Loucy (cell line): Measurements from ENCODE around the gene KDM5B.

Experiments
- H2AFZ ChIP-seq: fragments of 200-600 bp; sonication (generic); 2 replicates; pipeline ENCODE4 v1.6.0; 2016; ENCODE audit warnings: antibody characterized with exemption, mild to moderate bottlenecking, low read length, moderate library complexity
- H3F3A ChIP-seq: fragments of 200-600 bp; 2 replicates; pipeline ENCODE4 v1.6.0; 2016; ENCODE audit warnings: antibody characterized with exemption, low read depth, mild to moderate bottlenecking
- H3K27me3 ChIP-seq: fragments of 200-600 bp; sonication (generic); 2 replicates; pipeline ENCODE4 v1.6.1; 2014; ENCODE audit warnings: low read length, mild to moderate bottlenecking; ENCODE audit not compliant: insufficient read depth, poor library complexity, severe bottlenecking
- H3K36me3 ChIP-seq: fragments of 200-600 bp; sonication (generic); 2 replicates; pipeline ENCODE4 v1.6.1; 2016; ENCODE audit warnings: low read length; ENCODE audit not compliant: insufficient read depth
- H3K4me1 ChIP-seq: fragments of 200-600 bp; sonication (generic); 2 replicates; pipeline ENCODE4 v1.5.1; 2014; ENCODE audit warnings: low read length, mild to moderate bottlenecking; ENCODE audit not compliant: insufficient read depth, poor library complexity, severe bottlenecking
- H3K4me2 ChIP-seq: fragments of 200-600 bp; sonication (generic); 2 replicates; pipeline ENCODE4 v1.6.0; 2014; ENCODE audit warnings: antibody characterized with exemption, low read length, low read depth, mild to moderate bottlenecking; ENCODE audit not compliant: poor library complexity, severe bottlenecking
- H3K4me3 ChIP-seq: fragments of 200-600 bp; sonication (generic); 2 replicates; pipeline ENCODE4 v1.5.1; 2014; ENCODE audit warnings: low read length, mild to moderate bottlenecking, mixed read lengths; ENCODE audit not compliant: poor library complexity, severe bottlenecking
- H3K79me2 ChIP-seq: fragments of 200-600 bp; sonication (generic); 2 replicates; pipeline ENCODE4 v1.6.1; 2014; ENCODE audit warnings: low read length; ENCODE audit not compliant: insufficient read depth
- H3K9ac ChIP-seq: fragments of 200-600 bp; sonication (generic); 2 replicates; pipeline ENCODE4 v1.6.0; 2014; ENCODE audit warnings: mild to moderate bottlenecking, low read depth, low read length, moderate library complexity; ENCODE audit not compliant: poor library complexity, severe bottlenecking
- H3K9me2 ChIP-seq: fragments of 200-600 bp; sonication (generic); replicated peaks from 2 replicates; pipeline ENCODE4 v1.6.1; 2016; ENCODE audit warnings: low read depth, low read length, mixed read lengths
- H3K9me3 ChIP-seq: fragments of 200-600 bp; sonication (generic); 2 replicates; pipeline ENCODE4 v1.6.1; 2014; ENCODE audit warnings: mild to moderate bottlenecking, antibody characterized with exemption, low read length, low read depth; ENCODE audit not compliant: insufficient read depth
- H4K20me1 ChIP-seq: fragments of 200-600 bp; sonication (generic); 2 replicates; pipeline ENCODE4 v1.6.0; 2014; ENCODE audit warnings: antibody characterized with exemption, low read length, mild to moderate bottlenecking; ENCODE audit not compliant: insufficient read depth, poor library complexity, severe bottlenecking
- CTCF ChIP-seq: fragments of 200-600 bp; sonication (generic); conservative IDR thresholded peaks from 2 replicates; pipeline ENCODE4 v1.5.1; 2014; ENCODE audit warnings: mild to moderate bottlenecking, antibody characterized with exemption, low read length
- EZH2phosphoT487 ChIP-seq: fragments of 200-600 bp; IDR thresholded peaks from 2 replicates; pipeline ENCODE4 v1.6.1; 2018; ENCODE audit warnings: antibody characterized with exemption, mild to moderate bottlenecking, moderate library complexity, borderline replicate concordance

KDM5B gene

DNA sequence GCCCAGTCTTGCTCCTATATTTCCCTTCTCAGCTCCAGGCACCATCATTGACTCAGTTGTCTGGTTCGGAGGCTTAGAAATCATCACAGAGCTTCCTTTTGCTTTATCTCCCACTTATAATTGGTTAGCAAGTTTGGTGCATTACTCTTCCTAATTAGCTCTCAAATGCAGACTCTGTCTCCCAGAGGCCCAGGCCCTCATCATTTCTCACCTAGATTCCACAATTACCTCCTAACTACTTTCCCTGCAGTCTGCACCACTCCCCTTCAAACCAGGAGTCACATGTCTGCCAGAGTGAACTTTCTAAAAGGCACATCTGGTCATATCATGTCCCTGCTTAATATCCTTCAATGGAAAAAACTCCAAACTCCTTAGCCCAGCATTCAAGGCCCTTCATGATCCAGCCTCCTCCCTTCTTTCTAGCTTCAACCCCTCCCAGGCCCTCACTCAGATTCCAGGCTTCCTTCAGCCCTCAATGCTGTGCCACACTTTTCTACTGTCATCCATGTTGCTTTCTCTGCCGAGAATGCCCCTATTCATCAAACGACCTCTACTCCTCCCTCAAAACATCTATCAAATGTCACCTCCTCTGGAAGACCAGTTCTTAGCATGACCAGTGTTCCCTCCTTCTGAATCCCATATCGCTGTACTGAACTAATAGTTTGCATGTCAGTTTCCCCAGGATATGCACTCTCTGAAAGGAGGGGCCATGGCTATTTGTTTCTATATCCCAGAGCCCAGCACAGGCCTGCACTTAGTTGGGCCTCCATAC, 128.6 kb downstream of the KDM5B start:
- H3K4me2 ChIP-seq, result no peak overlapping the region

DNA sequence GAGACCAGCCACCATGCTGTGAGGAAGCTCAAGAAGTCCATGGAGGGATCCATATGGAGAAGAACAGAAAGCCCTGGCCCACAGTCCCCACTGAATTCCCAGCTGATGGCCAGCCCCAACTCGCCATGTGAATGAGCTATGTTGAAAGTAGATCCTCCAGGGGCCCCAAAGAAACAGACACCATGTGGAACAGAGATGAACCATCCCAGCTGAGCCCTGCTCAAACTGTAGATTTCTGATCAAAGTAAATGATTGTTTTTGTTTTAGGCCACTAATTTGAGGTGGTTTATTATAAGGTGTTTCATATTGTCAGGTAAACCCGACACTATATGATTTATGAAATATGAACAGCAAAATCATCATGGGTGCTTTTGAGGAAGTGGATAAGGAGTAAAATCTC, 130.8 kb downstream of the KDM5B start:
- no peaks in the 10 kb centered on the region for H3K27me3 ChIP-seq
- no peaks in the 10 kb centered on the region for H3K9me2 ChIP-seq
- TF ChIP-seq EZH2phosphoT487 (no peak), CTCF (no peak)
- no peak overlapping the region for H3K4me2 ChIP-seq
- H3K36me3 ChIP-seq, result no peaks in the 10 kb centered on the region
- H3K4me1 ChIP-seq, result no peaks in the 10 kb centered on the region
- H3K9me3 ChIP-seq, result no peaks in the 10 kb centered on the region
- H4K20me1 ChIP-seq, result no peaks in the 10 kb centered on the region
- no peak overlapping the region for H3K9ac ChIP-seq
- no peak overlapping the region for H2AFZ ChIP-seq
- no peaks in the 10 kb centered on the region for H3F3A ChIP-seq
- H3K4me3 ChIP-seq, result no peak overlapping the region
- H3K79me2 ChIP-seq, result no peaks in the 10 kb centered on the region

More for the DNA sequence above, 128.6 kb downstream of the KDM5B start:
- no peaks in the 10 kb centered on the region for H4K20me1 ChIP-seq
- no peaks in the 10 kb centered on the region for H3K9me2 ChIP-seq
- no peaks in the 10 kb centered on the region for H3K9me3 ChIP-seq
- no peak overlapping the region for H2AFZ ChIP-seq
- H3K9ac ChIP-seq, result no peak overlapping the region
- no peaks in the 10 kb centered on the region for H3K4me1 ChIP-seq
- no peaks in the 10 kb centered on the region for H3K36me3 ChIP-seq
- no peaks in the 10 kb centered on the region for H3K27me3 ChIP-seq
- no peaks in the 10 kb centered on the region for H3F3A ChIP-seq
- no peak for TF ChIP-seq CTCF
- TF ChIP-seq EZH2phosphoT487, result no peak
- H3K4me3 ChIP-seq, result no peak overlapping the region
- no peaks in the 10 kb centered on the region for H3K79me2 ChIP-seq
